HG02943 (cell line): ENCODE measurements around the gene AKAP13.

Source experiments
- ATAC-seq: cut with Tn5 transposase; IDR thresholded peaks from one replicate; pipeline ENCODE4 v1.9.1; 2021; ENCODE audit warnings: mild to moderate bottlenecking, low read depth, moderate library complexity; ENCODE audit not compliant: unreplicated experiment

Gene AKAP13

GRCh38 chr15:85681386-85681785 is 301.0 kb downstream of the AKAP13 start:
- no peak for ATAC-seq

- ATAC-seq, result no peak
Measured at GRCh38 chr15:85684174-85684710, 303.8 kb downstream of the AKAP13 start.

GRCh38 chr15:85685356-85685755 is 305.0 kb downstream of the AKAP13 start:
- no peak for ATAC-seq

- ATAC-seq, result no peak
Measured at GRCh38 chr15:85687329-85687728, 306.9 kb downstream of the AKAP13 start.

- no peak for ATAC-seq
Measured at GRCh38 chr15:85688711-85689110, 308.3 kb downstream of the AKAP13 start.

- ATAC-seq, result no peak
Measured at GRCh38 chr15:85689729-85690128, 309.3 kb downstream of the AKAP13 start.

GRCh38 chr15:85690561-85691231 is 310.3 kb downstream of the AKAP13 start:
- peak; percentile 36 for ATAC-seq

- peak; percentile 52 for ATAC-seq
Measured at GRCh38 chr15:85691350-85692240, 311.2 kb downstream of the AKAP13 start.

- ATAC-seq, result no peak
Measured at GRCh38 chr15:85692321-85692720, 311.9 kb downstream of the AKAP13 start.

- peak; percentile 51 for ATAC-seq
Measured at GRCh38 chr15:85692873-85693272, 312.5 kb downstream of the AKAP13 start.

GRCh38 chr15:85693277-85693676 is 312.9 kb downstream of the AKAP13 start:
- ATAC-seq, result peak; percentile 15

- no peak for ATAC-seq
Measured at GRCh38 chr15:85694091-85694490, 313.7 kb downstream of the AKAP13 start.

GRCh38 chr15:85700767-85701166 is 320.4 kb downstream of the AKAP13 start:
- no peak for ATAC-seq

- no peak for ATAC-seq
Measured at GRCh38 chr15:85702321-85703101, 322.1 kb downstream of the AKAP13 start.

GRCh38 chr15:85704066-85704465 is 323.7 kb downstream of the AKAP13 start:
- ATAC-seq, result no peak

GRCh38 chr15:85704720-85705429 is 324.5 kb downstream of the AKAP13 start:
- no peak for ATAC-seq

GRCh38 chr15:85706779-85707518 is 326.5 kb downstream of the AKAP13 start:
- ATAC-seq, result no peak

- no peak for ATAC-seq
Measured at GRCh38 chr15:85707519-85708338, 327.3 kb downstream of the AKAP13 start.
